CD4-positive, alpha-beta T cell treated with Interleukin-2 at 100 ng/mL for 4 hours (primary cell): Measurements from ENCODE around the gene CCDC154.
"Not testable (repeated sequence)": the region's sequence is repeated elsewhere in the genome, so short reads cannot be mapped to it uniquely, and the experiment has no call there.

ENCODE experiments used
- DNase-seq: peaks from one replicate; pipeline ENCODE4 v3.0.0-alpha.2; 2020; ENCODE audit warnings: low spot score

CCDC154 gene, protein sequence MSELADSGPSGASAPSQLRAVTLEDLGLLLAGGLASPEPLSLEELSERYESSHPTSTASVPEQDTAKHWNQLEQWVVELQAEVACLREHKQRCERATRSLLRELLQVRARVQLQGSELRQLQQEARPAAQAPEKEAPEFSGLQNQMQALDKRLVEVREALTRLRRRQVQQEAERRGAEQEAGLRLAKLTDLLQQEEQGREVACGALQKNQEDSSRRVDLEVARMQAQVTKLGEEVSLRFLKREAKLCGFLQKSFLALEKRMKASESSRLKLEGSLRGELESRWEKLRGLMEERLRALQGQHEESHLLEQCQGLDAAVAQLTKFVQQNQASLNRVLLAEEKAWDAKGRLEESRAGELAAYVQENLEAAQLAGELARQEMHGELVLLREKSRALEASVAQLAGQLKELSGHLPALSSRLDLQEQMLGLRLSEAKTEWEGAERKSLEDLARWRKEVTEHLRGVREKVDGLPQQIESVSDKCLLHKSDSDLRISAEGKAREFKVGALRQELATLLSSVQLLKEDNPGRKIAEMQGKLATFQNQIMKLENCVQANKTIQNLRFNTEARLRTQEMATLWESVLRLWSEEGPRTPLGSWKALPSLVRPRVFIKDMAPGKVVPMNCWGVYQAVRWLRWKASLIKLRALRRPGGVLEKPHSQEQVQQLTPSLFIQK

DNA sequence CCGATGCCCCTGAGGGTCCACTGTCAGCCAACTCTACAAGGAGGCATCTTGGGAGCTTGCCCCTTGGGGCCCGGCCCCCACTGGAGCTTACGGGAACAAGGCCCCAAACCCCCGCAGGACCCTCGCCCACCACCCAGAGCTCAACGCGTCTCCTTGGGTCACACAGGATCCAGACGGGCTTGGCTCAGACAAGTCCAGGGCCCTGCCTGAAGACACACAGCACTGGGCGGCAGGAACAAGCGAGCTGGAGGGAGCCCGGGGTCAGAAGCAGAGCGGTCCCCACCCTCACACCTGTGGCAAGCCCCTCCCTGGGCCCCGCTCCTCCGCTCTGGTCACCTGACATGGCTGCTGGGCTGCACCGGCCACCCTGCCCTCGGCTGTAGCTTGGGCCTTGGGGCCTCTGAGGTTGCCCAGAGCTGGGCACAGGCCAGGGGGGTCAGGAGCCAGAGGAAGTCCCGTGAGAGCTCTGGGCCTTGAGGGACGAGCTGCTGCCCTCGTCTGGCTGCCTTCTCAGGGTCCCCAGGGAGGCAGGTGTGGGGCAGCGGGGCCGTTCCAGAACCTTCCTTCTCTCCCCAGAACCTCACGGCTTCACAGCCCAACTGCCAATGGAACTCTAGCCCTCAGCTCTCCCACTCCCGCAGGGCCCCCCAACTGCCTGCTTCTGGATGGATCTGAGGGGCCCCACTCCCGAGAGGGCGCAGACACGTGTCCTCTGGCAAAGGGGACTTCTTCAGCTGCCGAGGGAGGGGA, at the start of gene CCDC154:
TSS of gene CCDC154 (minus strand) at position 577 of the 750 bp plus-strand sequence. CDS start at position 343, 234 bp downstream.
- DNase-seq: no peak

DNA sequence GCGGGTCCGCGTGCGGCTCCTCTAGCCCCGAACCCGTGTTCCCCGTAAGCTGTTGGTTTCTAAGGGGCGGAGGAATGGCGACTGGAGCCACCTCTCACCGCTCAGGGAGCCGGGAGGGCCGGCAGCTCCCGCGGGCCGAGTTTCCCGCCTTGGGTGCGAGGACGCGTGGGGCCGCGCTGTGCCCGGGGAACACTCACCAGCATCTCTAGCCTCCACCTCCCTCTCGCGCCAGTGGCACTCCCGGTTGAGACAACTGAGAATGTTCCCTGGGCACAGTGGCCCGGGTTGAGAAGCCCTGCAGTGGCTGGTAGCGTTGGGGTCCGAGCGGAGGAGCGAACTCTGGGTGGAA, 49.4 kb upstream of the CCDC154 start:
- peak; percentile 1 for DNase-seq

DNA sequence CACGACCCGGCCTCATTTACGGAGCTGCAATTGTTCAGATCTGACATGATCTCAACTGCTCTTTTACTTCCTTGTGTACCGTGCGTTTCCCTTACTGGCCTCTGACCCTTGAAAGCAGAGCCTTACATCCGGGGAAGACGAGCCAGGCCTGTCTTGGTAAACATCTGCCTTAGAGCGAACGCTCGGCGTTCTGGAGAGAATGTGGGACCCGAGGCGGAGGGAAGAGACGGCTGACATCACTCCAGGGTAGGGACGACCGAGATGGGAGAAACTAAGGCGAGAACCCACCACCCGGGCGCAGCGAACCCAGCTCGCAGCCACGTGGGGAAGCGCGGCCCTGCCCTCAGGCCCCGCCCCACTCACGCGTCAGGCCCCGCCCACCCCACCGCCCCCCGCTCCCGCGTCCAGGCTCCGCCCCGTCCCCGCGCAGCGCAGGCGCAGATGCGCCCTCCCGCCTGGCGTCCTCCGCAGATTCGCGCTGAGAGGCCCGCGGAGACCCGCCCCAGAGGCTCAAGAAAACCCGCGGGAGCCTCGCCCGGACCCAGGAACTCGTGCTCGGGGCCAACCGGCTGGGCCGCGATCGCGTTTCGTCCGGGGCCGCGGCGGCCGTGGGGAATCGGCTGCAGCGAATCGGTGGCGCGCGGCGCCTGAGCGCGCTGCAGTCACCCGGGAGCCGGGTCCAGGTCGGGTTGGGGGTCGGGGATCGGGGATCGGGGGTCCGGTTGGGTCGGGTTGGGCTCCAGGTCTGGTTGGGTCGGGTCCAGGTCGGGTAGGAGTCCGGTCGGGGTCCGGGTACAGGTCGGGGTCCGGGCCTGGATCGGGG, 48.8 kb upstream of the CCDC154 start, which contains the start of gene TELO2:
TSS of gene TELO2 (plus strand) at position 438 of the 823 bp plus-strand sequence. CDS start 922 bp downstream, outside the sequence.
- peak; percentile 85 for DNase-seq

DNA sequence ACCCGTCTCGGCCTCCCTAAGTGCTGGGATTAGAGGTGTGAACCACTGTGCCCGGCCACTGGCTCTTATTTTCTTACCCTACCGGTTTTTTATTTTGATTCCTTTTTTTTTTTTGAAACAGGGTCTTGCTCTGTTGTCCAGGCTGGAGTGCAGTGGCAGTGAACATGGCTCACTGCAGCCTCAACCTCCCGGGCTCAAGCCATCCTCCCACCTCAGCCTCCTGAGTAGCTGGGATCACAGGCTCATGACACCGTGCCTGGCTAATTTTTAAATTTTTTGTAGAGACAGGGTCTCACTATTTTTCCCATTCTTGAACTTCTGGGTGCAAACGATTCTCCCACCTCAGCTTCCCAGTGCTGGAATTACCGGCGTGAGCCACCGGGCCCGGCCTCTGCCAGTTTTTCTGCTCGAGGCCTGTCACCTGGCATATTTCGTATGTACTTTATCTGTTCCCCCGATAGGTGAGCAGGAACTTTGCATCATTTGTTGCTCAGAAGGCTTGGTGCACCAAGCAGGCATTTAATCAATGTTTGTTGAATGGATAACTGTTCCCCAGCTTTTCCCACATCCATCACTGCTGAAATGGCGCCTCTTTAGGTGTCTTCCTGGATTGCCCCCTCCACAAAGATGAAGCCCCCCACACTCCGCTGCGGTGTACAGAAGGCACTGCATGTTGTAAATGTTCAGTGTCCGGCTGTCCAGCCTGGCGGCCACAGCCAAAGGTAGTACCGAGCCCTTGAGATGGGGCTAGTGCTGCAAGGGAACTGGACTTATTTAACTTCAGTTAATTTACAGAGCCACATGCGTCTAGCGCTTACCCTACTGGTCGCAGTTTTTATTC, 47.9 kb upstream of the CCDC154 start:
- no peak for DNase-seq

DNA sequence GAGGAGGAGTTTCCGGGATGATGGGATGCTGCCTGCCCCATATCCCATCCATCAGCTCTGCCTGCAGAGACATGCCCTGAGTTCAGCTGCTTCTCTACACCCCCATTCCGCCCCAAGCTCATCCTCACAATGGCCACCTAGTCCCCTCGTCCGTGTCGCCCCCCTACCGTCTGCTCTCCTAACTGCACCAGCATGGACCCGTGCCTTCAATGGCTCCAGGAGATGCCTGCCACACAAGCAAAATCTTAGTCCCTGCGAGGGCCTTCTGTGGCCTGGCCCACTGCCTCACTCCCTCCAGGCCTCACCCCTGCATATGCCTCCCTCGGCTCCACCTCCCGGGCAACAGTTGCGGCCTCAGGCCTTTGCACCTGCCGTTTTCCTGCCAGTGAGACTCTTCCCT, 47.0 kb upstream of the CCDC154 start:
- no peak for DNase-seq

DNA sequence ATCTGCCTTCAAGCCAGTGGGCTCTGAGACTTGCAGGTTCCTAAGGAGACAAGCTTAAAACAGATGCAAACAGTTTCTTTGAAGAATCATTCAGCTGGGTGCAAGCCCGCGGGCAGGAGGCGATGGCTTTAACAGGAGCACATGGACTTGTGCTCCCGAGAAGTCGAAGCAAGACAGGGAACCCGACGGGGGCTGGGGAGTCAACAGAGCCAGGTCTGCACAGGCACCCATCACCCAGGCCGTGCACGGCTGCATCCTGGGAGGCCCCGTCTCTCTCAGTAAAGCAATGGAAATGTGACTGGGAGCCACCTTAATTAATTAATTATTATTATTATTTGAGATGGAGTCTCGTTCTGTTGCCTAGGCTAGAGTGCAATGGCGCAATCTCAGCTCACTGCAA, 44.7 kb upstream of the CCDC154 start:
- no peak for DNase-seq

DNA sequence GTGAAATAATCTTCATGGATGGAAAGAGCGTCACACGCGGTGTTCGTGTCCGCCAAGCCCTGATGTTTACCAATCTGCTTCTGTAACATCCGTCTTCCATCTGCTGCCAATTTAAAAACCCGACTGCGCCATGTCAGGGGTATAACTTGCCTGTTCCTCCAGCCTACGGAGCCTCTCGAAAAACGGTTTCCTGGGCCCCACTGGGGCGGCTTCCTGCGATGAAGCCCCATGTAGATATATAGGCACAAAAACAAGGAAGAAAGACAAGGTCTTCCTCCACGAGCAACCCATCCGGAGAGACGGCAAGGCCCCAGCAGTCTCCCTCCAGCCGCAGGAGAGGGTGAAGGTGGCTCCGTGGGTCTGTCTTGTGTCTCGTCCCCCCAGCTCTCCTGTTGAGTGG, 44.3 kb upstream of the CCDC154 start, which contains the start of gene PTX4:
TSS of gene PTX4 (minus strand) at position 326 of the 400 bp plus-strand sequence. CDS start at position 291, 35 bp downstream.
- no peak for DNase-seq

DNA sequence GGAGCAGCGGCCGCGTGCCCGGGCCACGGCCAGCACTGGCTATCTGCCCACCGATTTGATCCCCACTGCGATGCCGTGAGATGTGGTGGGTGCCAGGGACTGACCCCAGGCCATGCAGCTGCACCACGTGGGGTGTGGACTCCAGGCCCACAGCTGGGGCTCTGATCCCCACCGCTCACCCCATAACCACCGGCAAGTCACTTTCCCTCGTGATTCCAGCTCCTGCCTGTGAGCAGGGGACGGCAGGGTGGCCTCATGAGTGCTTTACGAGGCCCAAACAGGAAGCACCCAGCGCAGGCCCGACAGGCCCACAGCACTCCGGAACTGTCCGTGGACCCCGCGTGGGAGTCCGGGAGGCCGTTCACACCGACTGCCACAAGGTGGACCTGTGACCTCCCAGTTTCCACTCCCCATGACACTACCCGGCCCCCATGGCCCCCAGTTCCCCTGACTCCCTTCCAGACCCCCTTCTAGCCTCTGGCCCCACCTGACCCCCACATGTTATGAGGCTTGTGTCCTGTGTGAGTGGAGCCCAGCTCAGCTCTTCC, 43.8 kb upstream of the CCDC154 start:
- DNase-seq: no peak

DNA sequence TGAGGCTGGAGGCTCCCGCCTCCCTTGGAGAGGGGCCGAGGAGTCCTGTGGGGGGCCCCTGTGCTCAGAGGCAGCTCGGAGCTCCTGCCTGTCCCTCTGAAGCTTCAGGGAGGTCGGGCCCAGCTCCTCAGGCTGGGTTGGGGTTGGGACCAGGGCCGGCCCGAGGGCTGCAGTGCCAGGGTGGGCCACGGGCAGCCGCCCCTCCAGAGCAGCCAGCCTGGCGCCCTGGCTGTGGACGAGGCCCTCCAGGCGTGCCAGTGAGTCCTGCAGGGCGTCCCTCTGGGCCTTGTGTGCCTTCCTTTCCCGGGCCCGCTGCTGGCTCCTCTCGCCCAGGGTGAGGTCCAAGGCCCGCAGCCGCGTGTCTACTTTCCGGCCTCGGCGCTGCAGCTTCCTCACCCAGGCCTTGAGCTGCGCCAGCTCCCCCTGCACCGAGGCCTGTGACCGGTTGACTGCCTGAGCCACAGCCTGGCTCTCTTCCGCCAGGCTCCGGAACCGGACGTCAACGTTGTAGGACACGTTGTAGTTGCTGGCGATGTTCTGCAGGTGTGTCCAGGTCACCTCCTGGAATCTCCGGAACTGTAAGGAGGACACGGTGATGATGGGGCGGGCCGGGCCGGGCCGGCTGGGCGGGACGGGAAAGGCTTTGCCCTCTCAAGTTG, 43.2 kb upstream of the CCDC154 start:
- DNase-seq: no peak

DNA sequence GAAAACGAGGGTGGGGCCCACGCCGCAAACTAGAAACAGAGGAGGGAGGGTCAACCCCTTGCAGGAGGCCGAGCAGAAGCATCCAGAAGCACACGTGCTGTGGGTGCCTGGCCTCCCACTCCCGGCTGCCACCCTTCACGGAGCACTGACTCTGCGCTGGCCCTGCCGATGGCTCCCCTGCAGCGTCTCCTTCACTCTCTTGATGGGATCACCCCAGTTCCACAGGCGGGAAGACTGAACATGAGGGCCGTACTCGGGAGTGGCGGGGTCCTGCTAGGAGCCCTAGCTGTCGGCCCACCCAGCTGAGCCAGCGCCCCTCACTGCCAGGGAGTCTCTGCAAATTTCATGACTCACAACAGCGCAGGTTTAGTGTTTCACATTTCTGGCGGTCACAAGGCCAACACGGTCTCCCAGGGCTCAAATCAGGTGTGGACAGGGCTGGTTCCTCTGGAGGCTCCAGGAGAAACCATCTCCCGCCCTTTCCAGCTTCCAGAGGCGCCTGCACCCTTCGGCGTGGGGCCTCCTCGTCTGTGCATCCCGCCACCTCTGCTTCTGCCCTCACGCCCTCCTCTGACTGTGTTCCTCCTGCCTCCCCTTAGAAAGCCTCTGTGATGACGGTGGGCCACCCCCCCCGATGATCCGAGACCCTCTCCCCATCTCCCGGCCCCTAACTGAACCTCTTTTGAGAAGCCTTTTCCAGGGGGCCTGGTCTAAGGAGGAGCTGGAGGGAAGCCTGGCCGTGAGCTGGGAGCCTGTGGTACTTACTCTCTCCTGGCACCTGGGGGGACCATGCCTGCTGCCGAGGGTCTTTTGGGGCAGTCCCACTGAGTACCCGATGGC, 42.4 kb upstream of the CCDC154 start:
- no peak for DNase-seq

DNA sequence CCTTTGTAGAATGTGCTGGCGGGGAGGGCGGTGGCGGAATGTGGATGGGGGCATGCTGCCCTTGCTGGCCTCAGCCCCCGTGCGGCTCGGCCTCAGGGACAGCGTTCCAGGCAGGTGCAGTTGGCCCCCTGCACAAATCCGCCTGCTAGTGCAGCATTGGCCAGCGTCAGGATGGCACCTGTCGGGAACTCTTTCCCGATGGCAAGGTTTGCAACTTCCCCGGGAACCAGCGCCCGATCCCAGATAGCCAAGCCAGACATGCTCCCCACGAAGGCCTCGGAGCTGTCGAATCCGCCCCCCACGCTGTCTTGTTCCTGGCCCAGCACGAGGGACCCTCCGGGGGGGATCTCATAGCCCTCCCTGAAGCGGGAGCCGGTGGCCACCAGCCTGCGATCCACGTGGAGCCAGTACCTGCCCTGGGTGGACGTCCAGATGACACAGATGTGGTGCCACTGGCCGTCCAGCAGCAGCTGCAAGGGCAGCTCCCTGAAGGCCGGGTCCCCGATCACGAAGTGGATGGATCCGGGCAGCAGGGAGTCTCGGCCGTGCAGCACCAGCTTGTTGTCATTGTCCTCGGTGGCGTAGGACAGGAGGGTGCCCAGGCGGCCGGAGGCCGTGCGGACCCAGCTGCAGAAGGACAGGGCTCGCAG, 41.6 kb upstream of the CCDC154 start:
- no peak for DNase-seq

DNA sequence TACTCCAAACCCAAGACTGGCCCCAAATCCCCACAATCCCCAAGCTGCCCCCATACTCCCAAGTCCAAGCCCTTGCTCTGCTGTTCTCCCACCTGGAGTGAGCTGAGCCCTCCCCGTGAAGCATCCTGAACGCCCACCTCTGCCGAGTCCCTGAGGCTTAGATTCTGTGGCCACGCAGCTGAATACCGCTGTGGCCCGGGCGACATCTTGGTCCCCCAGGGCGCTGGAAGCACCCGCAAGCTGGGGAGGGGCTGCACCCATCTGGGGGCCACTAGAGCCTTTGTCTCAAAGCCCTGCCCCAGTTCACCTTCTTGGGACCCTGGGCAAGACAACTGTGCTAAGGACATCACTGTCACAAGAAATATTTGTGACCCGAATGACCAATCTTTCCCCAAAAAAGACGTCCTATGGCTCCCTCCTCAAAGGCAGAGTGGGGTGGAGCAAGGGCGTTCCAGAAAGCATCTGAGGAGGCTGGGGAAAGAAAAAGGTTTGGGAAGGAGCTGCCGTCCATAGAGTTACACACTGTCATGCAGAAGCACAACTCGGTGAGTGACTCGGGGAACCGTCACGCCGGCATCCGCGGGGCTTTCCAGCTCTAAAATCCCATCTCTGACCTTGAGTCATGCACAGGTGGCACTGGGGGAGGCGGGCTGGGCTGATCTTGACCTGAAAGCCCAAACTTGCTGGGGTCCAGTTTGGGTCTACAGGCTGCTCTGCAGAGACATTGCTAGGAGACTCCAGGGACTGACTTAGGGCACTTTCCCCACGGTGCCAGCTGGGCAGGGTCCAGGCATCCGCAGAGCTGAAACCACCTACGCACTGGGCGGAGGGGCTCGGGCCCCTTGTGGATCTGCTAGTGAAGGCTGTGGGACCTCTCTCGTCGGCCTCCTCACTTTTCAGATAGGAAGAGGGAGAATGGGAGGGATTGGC, 37.8 kb upstream of the CCDC154 start:
- no peak for DNase-seq

DNA sequence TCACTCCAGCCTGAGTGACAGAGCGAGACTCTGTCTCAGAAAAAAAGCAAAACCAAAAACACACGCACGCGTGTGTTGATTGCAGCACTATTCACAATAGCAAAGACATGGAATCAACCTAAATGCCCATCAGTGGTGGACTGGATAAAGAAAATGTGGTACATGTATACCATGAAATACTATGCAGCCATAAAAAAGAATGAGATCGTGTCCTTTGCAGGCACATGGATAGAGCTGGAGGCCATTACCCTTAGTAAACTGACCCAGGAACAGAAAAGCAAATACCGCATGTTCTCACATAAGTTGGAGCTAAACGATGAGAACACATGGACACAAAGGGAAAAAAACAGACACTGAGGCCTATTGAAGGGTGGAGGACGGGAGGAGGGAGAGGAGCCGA, 34.6 kb upstream of the CCDC154 start:
- DNase-seq: not testable (repeated sequence)

DNA sequence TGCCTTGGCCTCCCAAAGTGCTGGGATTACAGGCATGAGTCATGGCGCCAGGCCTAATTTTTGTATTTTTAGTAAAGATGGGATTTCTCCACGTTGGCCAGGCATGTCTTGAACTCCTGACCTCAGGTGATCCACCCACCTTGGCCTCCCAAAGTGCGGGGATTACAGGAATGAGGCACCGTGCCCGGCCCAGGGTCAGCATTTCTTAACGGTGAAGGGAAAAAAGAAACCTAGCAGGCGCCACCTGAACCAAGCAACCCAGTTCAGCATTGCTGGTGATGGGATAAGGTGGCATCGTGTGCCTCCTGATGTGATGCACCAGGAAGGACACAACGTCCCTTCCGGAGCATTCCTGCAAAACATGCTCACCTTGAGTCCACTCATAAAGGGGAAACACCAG, 32.7 kb upstream of the CCDC154 start:
- no peak for DNase-seq

DNA sequence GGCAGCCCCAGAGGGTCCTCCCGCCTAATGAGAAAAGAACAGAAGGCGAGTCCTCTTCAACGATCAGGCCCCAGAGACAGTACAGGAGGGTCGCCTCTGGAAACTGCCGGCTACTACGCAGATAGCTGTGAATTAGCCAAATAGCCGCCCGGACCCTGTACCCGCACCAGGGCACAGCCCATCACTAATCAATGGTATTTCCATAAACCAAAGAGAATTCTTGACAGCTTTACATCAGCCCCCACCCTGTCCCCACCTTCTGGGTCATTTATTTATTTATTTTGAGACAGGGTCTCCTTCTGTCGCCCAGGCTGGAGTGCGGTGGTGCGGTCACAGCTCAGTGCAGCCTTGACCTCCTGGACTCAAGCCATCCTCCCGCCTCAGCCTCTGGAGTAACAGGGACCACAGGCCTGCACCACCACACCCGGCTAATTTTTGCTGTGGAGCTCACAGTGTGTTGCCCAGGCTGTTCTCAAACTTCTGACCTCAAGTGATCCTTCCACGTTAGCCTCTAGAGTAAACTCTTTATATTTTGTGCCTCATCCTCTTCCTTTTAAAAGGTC, 31.3 kb upstream of the CCDC154 start:
- DNase-seq: no peak

DNA sequence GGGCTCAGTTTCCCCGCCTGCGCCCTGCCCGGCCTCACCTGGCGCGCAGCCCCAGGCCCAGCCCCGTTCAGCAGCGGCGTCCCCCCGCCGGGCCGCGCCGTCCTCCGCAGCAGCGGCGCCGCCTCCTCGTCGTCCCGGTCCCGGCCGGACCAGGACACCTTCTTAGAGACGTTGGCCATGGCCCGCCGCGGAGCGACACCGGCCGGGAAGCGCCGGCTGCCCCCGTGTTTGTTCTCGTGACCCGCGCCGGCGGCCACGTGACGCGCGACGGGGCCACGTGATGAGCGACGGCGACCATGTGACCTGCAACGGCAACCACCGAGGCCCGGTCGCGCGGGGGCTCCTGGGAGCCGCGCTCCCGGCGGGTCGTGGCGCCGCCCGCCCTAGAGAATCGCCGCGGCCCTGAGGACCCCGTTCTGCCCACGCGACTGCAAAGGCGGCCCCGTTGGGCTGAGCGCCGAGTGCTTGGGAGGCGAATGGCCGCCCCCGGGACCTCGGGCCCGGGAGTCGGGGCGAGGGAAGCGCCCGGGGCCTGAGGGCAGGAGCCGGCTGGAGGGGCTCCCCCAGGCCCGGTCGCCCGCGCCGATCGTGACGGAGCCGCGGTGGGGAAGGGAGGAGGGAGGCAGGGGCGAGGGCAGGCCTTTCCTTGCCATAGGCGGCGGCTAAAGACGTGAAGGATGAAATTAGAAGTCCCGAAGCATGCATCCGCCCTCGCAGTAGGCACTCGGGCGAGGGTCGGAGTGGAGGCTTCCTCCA, 30.6 kb upstream of the CCDC154 start, which contains the start of gene CLCN7:
TSS of gene CLCN7 (minus strand) at position 233 of the 756 bp plus-strand sequence. CDS start at position 179, 54 bp downstream.
- peak; percentile 84 for DNase-seq
